ENCODE results near the gene TSEN34. TPM values are rescaled to one million over a fixed set of nuclear protein-coding genes. Genes with fewer than 3 reads are reported as not detected.
A peak's percentile ranks its signal among the peaks of the same experiment; 100 is the strongest.

TSEN34 gene
- total RNA-seq, 2 experiments from 2014 or later, result 16.7 to 23.6 TPM

GRCh38 chr19:54196536-54196935 is 5.4 kb downstream of the TSEN34 start:
- peaks cover 35% of the 10 kb centered on the region for H3K36me3 ChIP-seq (ENCODE audit: insufficient read depth, low read length)
- TF ChIP-seq CTCF (conservative IDR thresholded peaks at IDR 0.05; ENCODE audit: low read length), result no peak
- TF ChIP-seq EZH2phosphoT487 (IDR thresholded peaks at IDR 0.05; ENCODE audit: borderline replicate concordance, low read depth, low read length), result no peak
- intact Hi-C loops (cut with micrococcal nuclease; ENCODE audit: unreplicated experiment), result no loop called here
- ChIA-PET CTCF (ENCODE audit: unreplicated experiment) (no interaction called here), POLR2A (interaction anchor here (0.6 kb wide), 1 partner anchor 147 kb away, joined by 3 read pairs; no protein-coding TSS in a partner anchor)
- H3K4me3 ChIP-seq (ENCODE audit: low read depth, low read length, poor library complexity, severe bottlenecking), result no peak overlapping the region
- H3K9me2 ChIP-seq (ENCODE audit: insufficient read depth, low read length), result no peaks in the 10 kb centered on the region
- no peaks in the 10 kb centered on the region for H3K9me3 ChIP-seq (ENCODE audit: low read length)
- H2AFZ ChIP-seq (ENCODE audit: low read length), result no peak overlapping the region
- no peak overlapping the region for H3K4me2 ChIP-seq (ENCODE audit: low read length)
- BruUV-seq (replicated peaks), result no TSS peak
- DNase-seq (ENCODE audit: low spot score), result no peak
- H4K20me1 ChIP-seq (ENCODE audit: insufficient read depth, low read length), result peaks cover 5% of the 10 kb centered on the region
- H3K79me2 ChIP-seq (ENCODE audit: insufficient read depth, low read depth, low read length), result peaks cover 33% of the 10 kb centered on the region
- H3K4me1 ChIP-seq (ENCODE audit: insufficient read depth, low read length, poor library complexity, severe bottlenecking), result peaks cover 30% of the 10 kb centered on the region
- no peak overlapping the region for H3K27ac ChIP-seq (ENCODE audit: low read depth, low read length, poor library complexity, severe bottlenecking)

GRCh38 chr19:54197121-54197520 is 6.0 kb downstream of the TSEN34 start:
- Histone ChIP-seq H3K9me3 (ENCODE audit: low read length) (no peaks in the 10 kb centered on the region), H2AFZ (ENCODE audit: low read length) (no peak overlapping the region), H3K4me1 (ENCODE audit: insufficient read depth, low read length, poor library complexity, severe bottlenecking) (peaks cover 26% of the 10 kb centered on the region), H4K20me1 (ENCODE audit: insufficient read depth, low read length) (peaks cover 11% of the 10 kb centered on the region), H3K4me3 (ENCODE audit: low read depth, low read length, poor library complexity, severe bottlenecking) (no peak overlapping the region), H3K36me3 (ENCODE audit: insufficient read depth, low read length) (peaks cover 41% of the 10 kb centered on the region), H3K79me2 (ENCODE audit: insufficient read depth, low read depth, low read length) (peaks cover 33% of the 10 kb centered on the region), H3K27ac (ENCODE audit: low read depth, low read length, poor library complexity, severe bottlenecking) (no peak overlapping the region), H3K9me2 (ENCODE audit: insufficient read depth, low read length) (no peaks in the 10 kb centered on the region), H3K4me2 (ENCODE audit: low read length) (no peak overlapping the region)
- ChIA-PET POLR2A (interaction anchor here (0.6 kb wide), 1 partner anchor 147 kb away, joined by 3 read pairs; no protein-coding TSS in a partner anchor), CTCF (ENCODE audit: unreplicated experiment) (no interaction called here)
- intact Hi-C loops (cut with micrococcal nuclease; ENCODE audit: unreplicated experiment), result no loop called here
- TF ChIP-seq EZH2phosphoT487 (IDR thresholded peaks at IDR 0.05; ENCODE audit: borderline replicate concordance, low read depth, low read length), result no peak
- no peak for TF ChIP-seq CTCF (conservative IDR thresholded peaks at IDR 0.05; ENCODE audit: low read length)
- BruUV-seq (replicated peaks), result no TSS peak
- DNase-seq (ENCODE audit: low spot score), result no peak

- Histone ChIP-seq H3K4me2 (ENCODE audit: low read length) (peak overlapping the region; percentile 92), H3K27ac (ENCODE audit: low read depth, low read length, poor library complexity, severe bottlenecking) (no peak overlapping the region), H3K9me3 (ENCODE audit: low read length) (no peaks in the 10 kb centered on the region), H4K20me1 (ENCODE audit: insufficient read depth, low read length) (peaks cover 34% of the 10 kb centered on the region), H3K4me3 (ENCODE audit: low read depth, low read length, poor library complexity, severe bottlenecking) (peak overlapping the region; percentile 84), H3K4me1 (ENCODE audit: insufficient read depth, low read length, poor library complexity, severe bottlenecking) (peaks cover 43% of the 10 kb centered on the region), H3K79me2 (ENCODE audit: insufficient read depth, low read depth, low read length) (peaks cover 51% of the 10 kb centered on the region), H3K9me2 (ENCODE audit: insufficient read depth, low read length) (no peaks in the 10 kb centered on the region), H3K36me3 (ENCODE audit: insufficient read depth, low read length) (peaks cover 50% of the 10 kb centered on the region), H2AFZ (ENCODE audit: low read length) (no peak overlapping the region)
- CTCF ChIA-PET (ENCODE audit: unreplicated experiment), result no interaction called here
- no TSS peak for BruUV-seq (replicated peaks)
- intact Hi-C loops (cut with micrococcal nuclease; ENCODE audit: unreplicated experiment), result no loop called here
- TF ChIP-seq EZH2phosphoT487 (IDR thresholded peaks at IDR 0.05; ENCODE audit: borderline replicate concordance, low read depth, low read length), result no peak
- TF ChIP-seq CTCF (conservative IDR thresholded peaks at IDR 0.05; ENCODE audit: low read length), result no peak
- DNase-seq (ENCODE audit: low spot score), result no peak
- POLR2A ChIA-PET, result interaction anchor here (0.7 to 0.9 kb wide), 3 partner anchors 9 to 249 kb away, joined by 3 to 4 read pairs (median 3); partner anchors contain the start of gene CNOT3
Observed at GRCh38 chr19:54199401-54199800, 8.3 kb downstream of the TSEN34 start.
